ENCODE measurements around the gene MESD.

The MESD gene

DNA sequence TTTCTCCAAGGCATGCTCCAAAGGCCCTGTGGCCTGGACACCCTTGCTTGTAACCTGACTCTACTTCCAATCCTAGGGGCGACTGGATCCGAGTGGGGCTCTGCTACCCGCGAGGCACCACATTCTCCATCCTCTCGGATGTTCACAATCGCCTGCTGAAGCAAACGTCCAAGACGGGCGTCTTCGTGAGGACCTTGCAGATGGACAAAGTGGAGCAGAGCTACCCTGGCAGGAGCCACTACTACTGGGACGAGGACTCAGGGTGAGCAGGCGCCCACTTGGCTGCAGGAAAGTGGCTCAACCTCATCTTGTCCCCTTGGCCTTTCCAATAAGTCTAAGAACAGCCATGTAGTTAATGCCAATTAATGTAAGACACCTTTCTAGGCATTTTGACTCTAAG, 51.9 kb downstream of the MESD start:
- DNase-seq (ENCODE audit: low read depth in 3 of 3) = no peak

GRCh38 chr15:80936288-80937078, 53.1 kb downstream of the MESD start:
- no peak for DNase-seq (ENCODE audit: low read depth in 3 of 3)

DNA sequence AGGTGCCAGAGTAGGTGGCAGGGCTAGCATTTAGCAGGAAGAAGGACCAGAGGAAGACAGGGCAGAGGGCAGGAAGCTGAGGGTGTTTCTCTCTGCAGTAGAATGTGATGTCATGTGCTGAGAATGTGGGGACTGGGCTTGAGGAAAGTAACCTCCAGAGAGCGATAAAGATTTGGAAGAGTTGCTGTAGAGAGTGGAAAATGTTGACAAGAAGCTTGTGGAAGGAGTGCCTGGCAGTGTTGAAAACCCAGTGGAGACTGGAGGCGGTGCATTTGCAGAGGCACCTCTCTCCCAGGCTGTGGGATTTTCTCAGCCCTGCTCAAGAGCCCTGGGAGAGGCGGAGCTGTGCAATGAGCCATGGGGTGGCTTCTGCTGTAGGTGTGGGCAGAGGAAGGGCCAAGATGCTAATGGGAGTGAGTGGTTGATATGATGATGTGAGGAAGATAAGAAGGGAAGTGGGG, 54.8 kb downstream of the MESD start:
- no peak for DNase-seq (ENCODE audit: low read depth in 3 of 3)

DNA sequence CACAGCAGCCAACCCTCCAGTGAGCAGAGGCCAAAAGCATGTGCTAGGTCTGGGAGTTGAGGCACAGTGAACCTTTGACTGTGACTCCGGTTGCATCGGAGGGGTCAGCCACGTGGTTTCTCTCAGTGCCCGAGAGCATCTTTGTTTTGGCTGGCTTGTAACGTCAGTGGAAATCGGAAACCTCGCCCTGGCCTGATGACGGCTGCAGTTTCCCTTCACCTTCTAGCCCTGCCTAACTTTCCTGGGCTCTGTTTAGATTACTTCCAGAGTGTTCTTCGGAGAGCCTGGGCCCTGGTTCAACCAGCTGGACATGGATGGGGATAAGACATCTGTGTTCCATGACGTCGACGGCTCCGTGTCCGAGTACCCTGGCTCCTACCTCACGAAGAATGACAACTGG, 56.6 kb downstream of the MESD start:
- no peak for DNase-seq (ENCODE audit: low read depth in 3 of 3)

GRCh38 chr15:80932513-80932815, 57.2 kb downstream of the MESD start:
- DNase-seq (ENCODE audit: low read depth in 3 of 3) = no peak

DNA sequence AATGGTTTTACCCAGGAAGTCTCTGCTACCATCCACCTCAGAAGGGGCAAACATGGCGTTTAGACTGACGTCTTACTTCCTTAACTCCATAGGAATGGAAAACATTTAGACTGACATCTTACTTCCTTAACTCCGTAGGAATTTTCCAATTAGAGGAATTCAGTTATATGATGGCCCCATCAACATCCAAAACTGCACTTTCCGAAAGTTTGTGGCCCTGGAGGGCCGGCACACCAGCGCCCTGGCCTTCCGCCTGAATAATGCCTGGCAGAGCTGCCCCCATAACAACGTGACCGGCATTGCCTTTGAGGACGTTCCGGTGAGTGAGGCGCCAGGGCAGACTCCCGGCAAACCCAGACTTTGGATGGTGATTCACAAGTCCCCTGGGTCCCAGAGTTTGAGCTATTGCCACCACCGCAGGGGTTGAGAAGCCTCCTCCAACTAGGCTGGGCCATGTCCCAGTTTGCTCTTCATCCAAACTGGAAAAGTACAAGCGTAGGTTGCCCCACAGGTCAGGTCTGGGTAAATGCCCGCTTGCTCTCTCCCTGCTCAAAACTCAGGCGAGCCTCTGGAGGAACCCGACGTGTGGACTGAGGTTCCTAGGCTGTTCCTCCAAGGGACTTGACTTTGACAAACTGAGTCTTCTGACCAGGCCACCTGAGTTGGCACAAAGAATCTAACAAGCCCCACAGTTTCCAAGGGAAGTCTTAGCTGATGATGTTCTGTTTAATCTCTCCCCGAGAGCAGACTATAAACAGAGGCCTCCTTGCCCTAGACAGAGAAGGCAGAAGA, 57.7 kb downstream of the MESD start:
- DNase-seq (ENCODE audit: low read depth in 3 of 3) = no peak

GRCh38 chr15:80931191-80931590, 58.4 kb downstream of the MESD start:
- no peak for DNase-seq (ENCODE audit: low read depth in 3 of 3)

GRCh38 chr15:80929689-80930088, 59.9 kb downstream of the MESD start:
- DNase-seq (ENCODE audit: low read depth in 3 of 3) = no peak

DNA sequence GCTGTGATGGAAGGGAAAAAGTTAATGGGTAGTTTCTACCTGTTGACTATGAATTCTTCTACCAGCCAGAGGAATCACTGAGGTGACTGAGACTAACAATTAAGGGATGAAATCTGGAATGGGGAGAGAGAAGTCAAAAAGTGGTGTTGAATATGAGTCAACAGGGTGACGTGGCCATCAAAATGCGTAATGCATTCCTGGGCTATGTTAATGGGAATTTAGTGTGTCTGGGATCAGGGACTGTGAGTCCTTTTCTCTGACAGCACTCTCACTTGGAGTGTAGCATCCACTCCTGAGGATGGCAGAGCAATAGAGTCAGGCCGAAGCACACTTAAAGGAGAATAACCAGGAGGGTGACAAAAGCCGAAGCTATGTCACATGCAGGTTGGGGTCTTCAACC, 60.4 kb downstream of the MESD start:
- no peak for DNase-seq (ENCODE audit: low read depth in 3 of 3)

DNA sequence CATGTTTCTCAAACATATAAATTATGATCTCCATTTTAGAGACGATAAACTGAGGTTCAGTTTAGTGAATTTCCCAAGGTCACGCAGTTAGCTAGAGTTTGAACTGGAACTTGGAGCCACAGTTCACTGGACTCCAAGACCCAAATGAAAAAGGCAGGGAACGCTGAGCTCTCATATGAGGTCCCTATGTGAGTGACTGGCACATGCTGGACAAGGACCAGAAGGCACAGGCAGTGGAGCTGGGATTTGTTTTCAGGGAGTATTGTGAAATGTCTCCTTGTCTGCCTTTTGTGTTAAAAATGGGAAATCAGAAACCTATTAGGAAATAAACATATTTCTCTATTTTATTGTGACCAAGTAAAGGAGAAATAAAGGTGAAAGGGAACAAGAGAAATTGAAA, 63.5 kb downstream of the MESD start:
- no peak for DNase-seq (ENCODE audit: low read depth in 3 of 3)

GRCh38 chr15:80925597-80926059, 64.0 kb downstream of the MESD start:
- no peak for DNase-seq (ENCODE audit: low read depth in 3 of 3)

DNA sequence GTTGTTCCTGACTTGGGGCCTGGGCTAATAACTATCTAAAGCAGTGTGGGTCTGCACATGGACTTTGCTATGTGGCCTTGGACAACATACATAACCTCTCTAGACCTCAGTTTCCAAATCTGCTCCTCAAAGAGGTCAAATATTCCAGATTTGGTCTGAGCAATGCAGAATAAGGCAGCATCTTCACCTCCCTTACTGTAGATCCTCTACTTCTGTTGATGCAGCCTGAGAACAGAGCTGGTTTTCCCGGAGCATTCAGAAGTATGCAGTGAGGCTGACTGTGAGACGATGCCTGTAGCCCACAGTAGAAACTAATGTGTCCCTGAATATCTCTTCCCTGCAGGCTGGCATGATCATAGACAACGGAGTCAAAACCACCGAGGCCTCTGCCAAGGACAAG, 65.3 kb downstream of the MESD start:
- no peak for DNase-seq (ENCODE audit: low read depth in 3 of 3)

DNA sequence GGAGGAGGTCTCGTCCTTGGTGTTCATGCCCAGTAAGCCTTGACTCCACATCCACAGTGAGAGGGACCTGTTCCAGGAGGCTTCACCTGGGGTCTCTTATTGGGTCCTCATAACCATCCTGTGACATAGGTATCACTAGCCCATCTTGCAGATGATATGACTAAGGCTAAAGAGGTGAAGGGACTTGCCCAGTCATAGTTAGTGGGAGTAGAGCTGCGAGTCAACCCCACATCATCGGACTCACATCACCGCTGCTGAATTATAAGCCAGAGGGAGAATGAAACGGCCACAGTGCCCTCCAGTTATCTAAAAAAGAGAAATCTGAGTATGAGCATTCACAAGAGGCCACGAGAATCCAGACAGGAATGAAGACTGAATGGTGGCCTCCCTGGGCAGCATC, 66.0 kb downstream of the MESD start:
- no peak for DNase-seq (ENCODE audit: low read depth in 3 of 3)

DNA sequence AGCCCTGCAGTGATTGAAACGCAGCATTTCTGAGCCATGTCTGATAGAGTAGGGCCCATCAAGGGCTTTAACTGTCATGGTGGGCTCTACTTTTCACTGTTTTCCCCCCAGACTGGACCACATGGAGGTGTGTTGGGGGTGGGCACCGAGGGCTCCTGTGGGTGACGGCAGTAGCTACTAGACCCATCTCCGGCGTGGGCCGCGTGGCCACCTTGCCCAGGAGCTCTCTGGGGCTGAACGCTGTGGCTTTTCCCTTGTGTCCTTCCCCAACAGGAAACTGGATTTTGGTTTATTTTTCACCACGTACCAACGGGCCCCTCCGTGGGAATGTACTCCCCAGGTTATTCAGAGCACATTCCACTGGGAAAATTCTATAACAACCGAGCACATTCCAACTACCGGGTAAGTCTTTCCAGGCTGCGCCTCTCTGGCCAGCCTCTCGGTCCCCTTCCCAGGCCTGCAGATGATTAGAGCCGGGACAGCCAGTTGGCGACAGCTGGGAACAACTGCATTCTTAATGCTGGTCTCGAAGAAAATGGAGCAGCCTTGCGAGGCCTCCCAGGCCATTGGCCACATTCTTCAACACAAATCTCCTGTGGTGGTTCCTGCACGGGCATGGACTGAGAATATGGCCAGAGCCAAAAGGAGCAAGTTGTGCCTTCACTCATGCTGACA, 67.7 kb downstream of the MESD start:
- no peak for DNase-seq (ENCODE audit: low read depth in 3 of 3)

DNA sequence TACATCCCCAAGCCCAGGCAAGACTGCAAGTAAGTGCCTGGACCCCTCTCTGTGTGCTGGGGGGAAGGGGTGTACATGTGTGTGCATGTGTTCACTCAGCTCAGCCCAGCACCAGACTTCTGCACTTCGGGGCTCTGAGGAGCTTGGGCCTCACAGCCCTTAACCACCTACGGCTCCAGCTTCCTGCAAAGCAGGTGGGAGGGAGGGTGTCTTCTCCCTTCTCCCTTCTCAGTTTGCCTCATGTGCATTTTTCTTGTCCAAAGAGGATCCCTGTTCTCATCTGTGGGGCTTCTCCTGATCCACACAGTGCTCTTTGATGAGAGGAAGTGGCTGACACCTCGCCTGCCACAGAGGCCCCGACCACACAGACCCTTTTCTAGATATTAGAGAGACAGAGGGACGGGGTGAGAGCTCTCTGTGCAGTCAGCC, 69.3 kb downstream of the MESD start:
- DNase-seq (ENCODE audit: low read depth in 3 of 3) = no peak

DNA sequence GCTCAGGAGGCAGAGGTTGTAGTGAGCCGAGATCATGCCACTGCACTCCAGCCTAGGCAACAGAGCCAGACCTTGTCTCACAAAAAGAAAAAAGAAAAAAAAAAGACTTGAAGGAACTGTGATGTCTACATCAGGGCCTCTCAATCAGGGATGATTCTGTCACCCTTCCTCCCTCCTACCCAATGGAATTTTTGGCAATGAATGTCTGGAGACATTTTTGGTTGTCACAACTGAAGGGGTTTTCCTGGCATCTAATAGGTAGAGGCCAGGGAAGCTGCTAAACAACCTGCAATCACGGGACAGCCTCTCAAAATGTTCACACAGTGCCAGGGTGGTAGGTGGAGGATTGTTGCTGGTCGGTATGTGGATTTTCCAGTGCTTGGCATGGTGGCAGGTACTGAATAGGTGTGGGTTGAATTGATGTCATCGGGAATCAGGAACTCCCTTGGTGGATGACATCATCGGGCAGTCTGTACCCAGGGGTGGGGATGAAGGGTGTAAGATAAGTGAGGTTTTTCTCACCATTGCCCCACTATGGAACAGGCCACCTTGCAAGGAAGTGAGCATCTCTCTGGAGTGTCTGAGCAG, 71.3 kb downstream of the MESD start:
- no peak for DNase-seq (ENCODE audit: low read depth in 3 of 3)

- no peak for DNase-seq (ENCODE audit: low read depth in 3 of 3)
Observed at GRCh38 chr15:80916056-80916455, 73.6 kb downstream of the MESD start.

DNA sequence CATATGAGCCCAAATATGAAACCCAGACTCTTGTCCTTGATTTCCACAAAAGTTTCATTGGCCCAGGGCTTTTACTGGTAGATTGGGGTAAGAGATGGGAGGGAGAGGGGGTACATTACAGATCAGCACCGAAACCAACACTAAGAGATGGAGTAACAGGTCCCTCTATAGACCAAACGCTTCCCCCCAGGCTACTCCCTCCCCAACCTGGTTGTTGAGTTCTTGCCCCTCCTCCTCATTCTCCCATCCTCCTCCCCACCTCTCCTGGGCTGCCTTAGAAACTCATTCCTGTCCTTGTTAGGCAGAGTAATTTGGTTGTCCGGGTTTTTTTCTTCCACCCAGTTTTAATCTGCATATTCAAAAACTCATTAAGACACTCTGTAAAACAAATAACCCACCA, 74.1 kb downstream of the MESD start:
- DNase-seq (ENCODE audit: low read depth in 3 of 3) = no peak

DNA sequence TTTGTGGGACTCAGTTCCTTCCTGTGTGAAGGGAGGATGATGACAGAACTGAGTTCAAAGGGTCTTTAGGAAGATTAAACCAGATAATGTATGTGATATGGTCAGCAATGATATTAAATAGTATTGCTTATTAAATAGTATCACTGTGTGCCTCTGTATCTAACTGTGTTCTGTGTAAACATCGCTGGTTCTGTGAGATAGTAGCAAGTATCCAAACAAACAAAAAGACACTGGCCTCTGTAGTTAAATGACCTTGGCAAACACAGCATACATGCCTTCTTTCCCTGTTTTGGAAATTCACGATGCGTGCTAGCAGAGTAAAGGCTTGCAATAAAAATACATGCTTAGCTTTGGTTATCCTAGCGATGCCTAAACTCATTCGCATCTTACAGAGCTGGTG, 76.1 kb downstream of the MESD start:
- DNase-seq (ENCODE audit: low read depth in 3 of 3) = no peak

DNA sequence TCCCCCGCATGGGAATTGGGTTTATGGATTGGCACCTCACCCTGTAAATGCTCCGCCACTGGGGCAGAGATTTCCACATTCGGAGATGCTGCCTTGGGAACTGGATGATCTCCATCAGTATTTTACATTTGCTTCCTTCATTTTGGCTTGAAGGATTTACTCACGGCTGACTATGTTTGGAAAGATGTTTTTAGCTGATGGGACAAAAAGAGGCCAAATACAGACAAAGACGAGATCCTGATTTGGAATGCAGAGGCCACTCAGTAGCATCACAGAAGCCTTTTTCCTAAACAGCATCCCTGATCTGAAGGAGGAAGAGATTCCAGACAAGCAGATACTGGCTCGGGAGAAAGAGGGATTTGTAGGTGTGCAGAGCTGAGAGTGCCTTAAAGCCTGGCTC, 76.9 kb downstream of the MESD start:
- DNase-seq (ENCODE audit: low read depth in 3 of 3) = no peak

GRCh38 chr15:80911821-80912220, 77.8 kb downstream of the MESD start:
- no peak for DNase-seq (ENCODE audit: low read depth in 3 of 3)

DNA sequence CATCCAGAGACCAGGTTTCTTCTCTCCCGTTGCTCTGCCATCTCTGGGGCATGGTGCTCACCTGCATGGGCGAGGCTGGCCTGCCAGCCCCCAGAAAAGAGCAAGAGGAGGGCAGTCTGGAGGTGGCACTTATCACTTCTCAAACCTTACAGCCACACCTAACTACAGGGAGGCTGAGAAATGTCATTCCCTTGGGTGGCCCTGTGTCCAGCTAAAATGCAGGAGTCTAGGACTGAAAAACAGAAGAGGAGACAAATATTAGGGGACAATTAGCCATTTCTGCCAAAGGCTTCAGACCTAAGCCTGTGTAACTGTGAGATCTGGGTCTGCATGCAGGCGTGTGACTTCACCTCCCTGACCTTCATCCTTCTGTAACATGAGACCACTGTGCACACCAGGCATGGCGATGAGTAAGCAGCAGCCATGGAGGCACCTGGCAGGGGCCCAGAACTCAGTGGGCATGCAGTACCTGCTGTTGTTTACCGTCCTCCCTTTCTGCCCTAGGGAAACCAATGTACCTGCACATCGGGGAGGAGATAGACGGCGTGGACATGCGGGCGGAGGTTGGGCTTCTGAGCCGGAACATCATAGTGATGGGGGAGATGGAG, 83.4 kb downstream of the MESD start:
- no peak for DNase-seq (ENCODE audit: low read depth in 3 of 3)

Data from stimulated activated CD4-positive, alpha-beta T cell treated with anti-CD3 and anti-CD28 coated beads, TNF-alpha, amount 100 ng/mL, for 24 hours (primary cell).